Amygdala (tissue), 56 donors: ENCODE results near the gene PCDHGA12.
A peak's percentile ranks its signal among the peaks of the same experiment; 100 is the strongest.
"Not testable (repeated sequence)": the region's sequence is repeated elsewhere in the genome, so short reads cannot be mapped to it uniquely, and the experiment has no call there.

Source experiments
- DNase-seq, 56 donors: peaks; one replicate each; lab custom pipeline; 2025; lab: John Stamatoyannopoulos, UW

PCDHGA12 gene

GRCh38 chr5:141403387-141403786, 26.9 kb upstream of the PCDHGA12 start:
- DNase-seq, result no peak

- not testable (repeated sequence) for DNase-seq
These were observed 22.4 kb upstream of the PCDHGA12 start, which contains the start of gene PCDHGB6 for GRCh38 chr5:141407790-141408505. Gene PCDHGB6, plus strand, starts transcription at chr5:141408021. Its CDS starts 182 bp downstream, at chr5:141408203.

GRCh38 chr5:141409598-141410306, 20.6 kb upstream of the PCDHGA12 start:
- no peak for DNase-seq

- no peak for DNase-seq
These were observed 18.7 kb upstream of the PCDHGA12 start for GRCh38 chr5:141411575-141411974.

GRCh38 chr5:141412854-141413539, 17.3 kb upstream of the PCDHGA12 start, which contains the start of gene PCDHGA10:
Gene PCDHGA10, plus strand, starts transcription at chr5:141412987. Its CDS starts 189 bp downstream, at chr5:141413176.
- peak in 1 of 56 donors; percentile 26 for DNase-seq

- DNase-seq, result no peak
These were observed 16.7 kb upstream of the PCDHGA12 start for GRCh38 chr5:141413540-141414069.

GRCh38 chr5:141414548-141415274, 15.6 kb upstream of the PCDHGA12 start:
- DNase-seq, result not testable (repeated sequence)

- DNase-seq, result not testable (repeated sequence)
These were observed 15.1 kb upstream of the PCDHGA12 start for GRCh38 chr5:141415275-141415618.

GRCh38 chr5:141417494-141418172, 12.7 kb upstream of the PCDHGA12 start, which contains the start of gene PCDHGB7:
Gene PCDHGB7, plus strand, starts transcription at chr5:141417677. Its CDS starts 183 bp downstream, at chr5:141417860.
- DNase-seq, result peak in 13 of 56 donors; percentile 5 to 59 (median 29)

- no peak for DNase-seq
These were observed 11.0 kb upstream of the PCDHGA12 start for GRCh38 chr5:141419074-141419880.

- DNase-seq, result no peak
These were observed 9.3 kb upstream of the PCDHGA12 start, which contains the start of gene PCDHGA11 for GRCh38 chr5:141420855-141421488. Gene PCDHGA11, plus strand, starts transcription at chr5:141421051. Its CDS starts 177 bp downstream, at chr5:141421228.

GRCh38 chr5:141421489-141421855, 8.8 kb upstream of the PCDHGA12 start:
- no peak for DNase-seq

GRCh38 chr5:141422742-141423291, 7.5 kb upstream of the PCDHGA12 start:
- no peak for DNase-seq

- no peak for DNase-seq
These were observed 2.4 kb upstream of the PCDHGA12 start for GRCh38 chr5:141427783-141428426.

GRCh38 chr5:141431286-141431685, 979 bp downstream of the PCDHGA12 start:
- no peak for DNase-seq

- not testable (repeated sequence) for DNase-seq
These were observed 2.0 kb downstream of the PCDHGA12 start for GRCh38 chr5:141432308-141432707.

GRCh38 chr5:141432726-141433125, 2.4 kb downstream of the PCDHGA12 start:
- not testable (repeated sequence) for DNase-seq
